Gastroesophageal sphincter (tissue), 4 donors: ENCODE measurements around the gene NR3C2. TPM values are rescaled to one million over a fixed set of nuclear protein-coding genes. Genes with fewer than 3 reads are reported as not detected.

Source experiments
- ATAC-seq: fragments of 150-250 bp; one replicate; pipeline ENCODE4 v1.9.1; 2016; ENCODE audit warnings: mild to moderate bottlenecking, moderate library complexity
- H3K27ac ChIP-seq, 4 donors: fragments of 200-600 bp; sonication (generic) in 3 of 4; 1 replicate in 3 of 4; 2 replicates in 1 of 4; pipeline ENCODE4 v1.5.1; 2016 to 2019
- H3K27me3 ChIP-seq: fragments of 200-600 bp; sonication (generic); one replicate; pipeline ENCODE4 v1.5.1; 2019
- H3K36me3 ChIP-seq, 2 donors: fragments of 200-600 bp; sonication (generic); one replicate each; pipeline ENCODE4 v1.5.1; 2019; ENCODE audit warnings: control low read depth in 1 of 2
- H3K4me1 ChIP-seq, 3 donors: fragments of 200-600 bp; sonication (generic); 1 replicate in 2 of 3; 2 replicates in 1 of 3; pipeline ENCODE4 v1.5.1; 2016 to 2019; ENCODE audit warnings: control low read depth in 2 of 3
- H3K4me3 ChIP-seq, 2 donors: fragments of 200-600 bp; sonication (generic); one replicate each; pipeline ENCODE4 v1.5.1; 2019; ENCODE audit warnings: mild to moderate bottlenecking in 1 of 2, moderate library complexity in 1 of 2
- H3K9me3 ChIP-seq, 3 donors: fragments of 200-600 bp; sonication (generic); one replicate each; pipeline ENCODE4 v1.5.1; 2017 to 2019; ENCODE audit warnings: control low read depth in 2 of 3
- EP300 ChIP-seq: sonication (generic); formaldehyde crosslinking; IDR thresholded peaks from one replicate; pipeline ENCODE4 v1.6.1; 2017; ENCODE audit warnings: antibody characterized with exemption, mild to moderate bottlenecking
- POLR2A ChIP-seq, 2 donors: fragments of 450-650 bp; IDR thresholded peaks; one replicate each; pipeline ENCODE4 v1.6.1; 2017; ENCODE audit warnings: antibody characterized with exemption in 2 of 2, mild to moderate bottlenecking in 2 of 2, moderate library complexity in 1 of 2
- POLR2AphosphoS5 ChIP-seq: sonication (generic); formaldehyde crosslinking; IDR thresholded peaks from one replicate; pipeline ENCODE4 v1.6.1; 2017; ENCODE audit warnings: antibody characterized with exemption
- WGBS, 2 donors: methylation state at CpG; one replicate each; pipeline ENCODE4 v1.1.5; 2018; ENCODE audit warnings: low coverage in 1 of 2; 5-methylcytosine and 5-hydroxymethylcytosine counted together
- total RNA-seq, 4 donors: library from RNA; depleted of rRNA; stranded (reverse); fragments of >200 nt; gene quantifications; one replicate each; pipeline ENCODE4 v1.1.0, GENCODE V29; 2016
- TF ChIP-seq, protein P1 (sequence below), 4 experiments: fragments of 200-600 bp in 2 of 4; fragments of 450-650 bp in 2 of 4; sonication (generic) in 1 of 4; IDR thresholded peaks; one replicate each; pipeline ENCODE4 v1.5.1; 2017 to 2019; ENCODE audit warnings: antibody characterized with exemption in 4 of 4, mild to moderate bottlenecking in 2 of 4, moderate library complexity in 2 of 4

The NR3C2 gene
- total RNA-seq, 4 donors from 2014 or later = 11.6 to 15.9 (median 13.9) TPM

- TF ChIP-seq, protein P1, sequence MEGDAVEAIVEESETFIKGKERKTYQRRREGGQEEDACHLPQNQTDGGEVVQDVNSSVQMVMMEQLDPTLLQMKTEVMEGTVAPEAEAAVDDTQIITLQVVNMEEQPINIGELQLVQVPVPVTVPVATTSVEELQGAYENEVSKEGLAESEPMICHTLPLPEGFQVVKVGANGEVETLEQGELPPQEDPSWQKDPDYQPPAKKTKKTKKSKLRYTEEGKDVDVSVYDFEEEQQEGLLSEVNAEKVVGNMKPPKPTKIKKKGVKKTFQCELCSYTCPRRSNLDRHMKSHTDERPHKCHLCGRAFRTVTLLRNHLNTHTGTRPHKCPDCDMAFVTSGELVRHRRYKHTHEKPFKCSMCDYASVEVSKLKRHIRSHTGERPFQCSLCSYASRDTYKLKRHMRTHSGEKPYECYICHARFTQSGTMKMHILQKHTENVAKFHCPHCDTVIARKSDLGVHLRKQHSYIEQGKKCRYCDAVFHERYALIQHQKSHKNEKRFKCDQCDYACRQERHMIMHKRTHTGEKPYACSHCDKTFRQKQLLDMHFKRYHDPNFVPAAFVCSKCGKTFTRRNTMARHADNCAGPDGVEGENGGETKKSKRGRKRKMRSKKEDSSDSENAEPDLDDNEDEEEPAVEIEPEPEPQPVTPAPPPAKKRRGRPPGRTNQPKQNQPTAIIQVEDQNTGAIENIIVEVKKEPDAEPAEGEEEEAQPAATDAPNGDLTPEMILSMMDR (IDR thresholded peaks at IDR 0.05) = no peak
- TF ChIP-seq POLR2A (IDR thresholded peaks at IDR 0.05) (no peak), EP300 (no peak), POLR2AphosphoS5 (no peak)
- Histone ChIP-seq H3K9me3 (no peaks in the 10 kb centered on the region), H3K27ac (no peak overlapping the region), H3K27me3 (no peaks in the 10 kb centered on the region), H3K4me3 (no peak overlapping the region), H3K4me1 (peaks cover 0 to 30% (median 0%) of the 10 kb centered on the region in 3 donors), H3K36me3 (no peaks in the 10 kb centered on the region)
- 80 to 93% methylated on average over 1 to 2 of the region's 2 CpGs for WGBS, 2 donors
- no peak for ATAC-seq
These were observed 127.2 kb downstream of the NR3C2 start for GRCh38 chr4:148315049-148315448.

DNA sequence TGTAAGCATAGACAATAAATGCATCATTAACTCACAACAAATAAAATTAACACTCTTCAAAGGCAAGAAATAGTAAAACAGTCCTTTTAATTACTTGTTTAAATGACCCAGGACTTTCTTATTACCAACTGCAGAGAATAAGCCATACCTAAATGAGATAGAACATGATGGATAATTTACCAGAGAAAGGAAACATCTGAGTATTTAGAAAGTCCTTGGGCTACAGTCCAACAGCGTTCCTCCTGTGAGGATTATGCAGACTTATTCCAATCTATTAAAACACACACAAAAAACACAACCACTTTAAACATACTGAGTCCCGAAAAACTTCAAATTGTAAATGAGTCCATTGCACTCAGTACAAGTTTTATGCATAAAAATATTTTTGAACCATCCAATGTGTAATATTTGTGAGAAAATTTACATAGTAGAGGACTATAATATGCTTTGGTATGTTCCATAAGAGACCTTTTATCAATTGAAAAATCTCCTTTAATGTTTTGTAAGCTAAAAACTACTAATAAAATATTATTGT, 129.2 kb downstream of the NR3C2 start:
- Histone ChIP-seq H3K4me3 (no peak overlapping the region), H3K27ac (no peak overlapping the region), H3K36me3 (no peaks in the 10 kb centered on the region), H3K4me1 (peaks cover 0 to 30% (median 0%) of the 10 kb centered on the region in 3 donors), H3K27me3 (no peaks in the 10 kb centered on the region), H3K9me3 (no peaks in the 10 kb centered on the region)
- 6 to 28% methylated on average over 2 of the region's 2 CpGs for WGBS, 2 donors
- ATAC-seq = no peak
- TF ChIP-seq POLR2AphosphoS5 = no peak
- TF ChIP-seq EP300 = no peak
- TF ChIP-seq, protein P1 (IDR thresholded peaks at IDR 0.05) = no peak
- TF ChIP-seq POLR2A (IDR thresholded peaks at IDR 0.05) = no peak

DNA sequence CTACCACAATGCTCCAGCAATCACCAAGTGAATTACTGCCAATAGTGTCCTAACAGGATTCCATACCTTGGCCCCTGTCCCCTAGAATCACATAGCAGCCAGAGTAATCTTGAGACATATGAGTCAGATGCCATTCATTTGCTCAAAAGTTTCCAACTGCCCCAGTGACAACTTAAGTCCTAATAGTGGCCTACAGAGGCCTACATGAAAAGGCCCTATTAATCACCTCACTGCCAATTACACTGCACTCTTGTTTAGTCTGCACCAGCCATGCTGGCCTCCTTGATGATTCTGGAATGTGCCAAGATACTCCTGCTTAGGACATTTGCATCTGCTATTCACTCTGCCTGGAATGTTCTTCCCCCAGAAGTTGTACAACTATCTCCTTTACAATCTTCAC, 130.7 kb downstream of the NR3C2 start:
- Histone ChIP-seq H3K4me1 (peaks cover 0 to 30% (median 0%) of the 10 kb centered on the region in 3 donors), H3K9me3 (no peaks in the 10 kb centered on the region), H3K4me3 (no peak overlapping the region), H3K27ac (no peak overlapping the region), H3K27me3 (no peaks in the 10 kb centered on the region), H3K36me3 (no peaks in the 10 kb centered on the region)
- no peak for TF ChIP-seq EP300
- TF ChIP-seq, protein P1 (IDR thresholded peaks at IDR 0.05) = no peak
- TF ChIP-seq POLR2A (IDR thresholded peaks at IDR 0.05) = no peak
- TF ChIP-seq POLR2AphosphoS5 = no peak
- ATAC-seq = no peak

GRCh38 chr4:148310756-148311155, 131.5 kb downstream of the NR3C2 start:
- no peak for ATAC-seq
- no peaks in the 10 kb centered on the region for H3K36me3 ChIP-seq
- 80 to 90% methylated on average over 3 of the region's 3 CpGs for WGBS, 2 donors
- peaks cover 0 to 37% (median 0%) of the 10 kb centered on the region in 3 donors for H3K4me1 ChIP-seq
- H3K4me3 ChIP-seq = no peak overlapping the region
- no peak overlapping the region for H3K27ac ChIP-seq
- no peak for TF ChIP-seq EP300
- no peak for TF ChIP-seq POLR2A (IDR thresholded peaks at IDR 0.05)
- TF ChIP-seq, protein P1 (IDR thresholded peaks at IDR 0.05) = no peak
- H3K27me3 ChIP-seq = no peaks in the 10 kb centered on the region
- H3K9me3 ChIP-seq = no peaks in the 10 kb centered on the region

DNA sequence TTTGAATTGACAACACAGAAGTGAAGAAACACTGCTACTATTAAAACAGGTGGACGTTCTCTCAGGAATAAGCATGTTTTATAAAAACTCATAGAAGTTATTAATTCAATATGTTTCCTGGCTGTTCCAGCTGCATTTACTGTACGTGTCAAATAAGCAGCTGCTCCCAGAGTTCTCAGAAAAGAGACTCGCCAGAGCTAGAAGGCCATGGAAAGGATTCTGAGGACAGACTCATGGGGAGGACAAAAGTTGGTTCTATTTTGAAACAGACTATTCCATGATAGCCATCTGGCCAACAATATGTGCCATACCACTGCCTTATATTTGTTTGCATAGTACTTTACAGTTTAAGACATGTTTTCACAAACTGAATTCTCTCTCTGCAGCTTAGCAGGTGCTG, 136.5 kb downstream of the NR3C2 start:
- TF ChIP-seq EP300 (no peak), POLR2AphosphoS5 (no peak), POLR2A (IDR thresholded peaks at IDR 0.05) (no peak)
- TF ChIP-seq, protein P1 (IDR thresholded peaks at IDR 0.05) = no peak
- peaks cover 0 to 8% (median 0%) of the 10 kb centered on the region in 3 donors for H3K4me1 ChIP-seq
- H3K27me3 ChIP-seq = no peaks in the 10 kb centered on the region
- no peaks in the 10 kb centered on the region for H3K9me3 ChIP-seq
- H3K4me3 ChIP-seq = no peak overlapping the region
- ATAC-seq = no peak
- WGBS, 2 donors = 49 to 78% methylated on average over 3 of the region's 3 CpGs
- no peaks in the 10 kb centered on the region for H3K36me3 ChIP-seq
- no peak overlapping the region for H3K27ac ChIP-seq
